OCI-LY7 (cell line): ENCODE results near the gene TRMU.

Experiments used
- CTCF ChIP-seq: fragments of 200-600 bp; sonication (generic); conservative IDR thresholded peaks from 2 replicates; pipeline ENCODE4 v1.5.1; 2014; ENCODE audit warnings: mild to moderate bottlenecking, antibody characterized with exemption, low read length, moderate library complexity, mixed read lengths
- EZH2phosphoT487 ChIP-seq: fragments of 200-600 bp; sonication (generic); IDR thresholded peaks from 2 replicates; pipeline ENCODE4 v1.6.1; 2018; ENCODE audit warnings: low read depth, borderline replicate concordance, mild to moderate bottlenecking, mixed run types, antibody characterized with exemption, low read length, moderate library complexity, mixed read lengths

DNA sequence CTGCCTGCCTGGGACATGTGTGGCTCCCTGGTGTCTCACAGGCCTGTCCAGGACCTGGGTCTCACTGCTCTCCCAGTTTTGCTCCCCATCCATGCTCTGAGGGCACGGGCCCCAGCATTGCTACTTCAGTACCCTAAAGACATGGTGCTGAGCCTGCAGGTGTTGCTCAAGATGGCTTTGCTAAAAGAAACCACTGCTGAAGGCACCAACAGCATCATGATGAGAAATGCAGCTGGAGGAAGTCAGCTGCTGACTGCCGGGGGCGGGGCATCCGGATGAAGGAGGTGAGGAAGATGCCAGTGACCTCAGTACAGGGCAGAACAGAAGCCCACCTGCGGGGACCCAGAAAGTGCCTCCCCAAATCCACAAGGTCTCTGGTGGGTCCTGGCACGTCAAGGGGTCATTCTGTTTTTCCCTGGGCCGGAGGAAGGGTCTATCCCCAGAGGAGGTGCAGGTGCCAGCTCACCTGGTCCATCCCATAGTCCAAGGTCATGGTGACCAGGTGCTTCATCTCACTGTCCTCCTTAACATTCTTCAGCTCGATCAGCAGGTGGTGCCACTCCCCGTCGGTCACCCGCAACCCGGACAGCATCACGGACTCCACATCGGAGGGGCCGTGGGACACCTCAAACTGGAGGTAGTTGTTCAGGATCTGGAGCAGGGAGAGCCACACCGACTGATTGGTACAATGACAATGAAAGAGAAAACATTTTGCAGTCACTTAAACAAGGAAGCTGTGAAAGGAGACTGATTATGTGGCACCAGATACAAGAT is 63.9 kb downstream of the TRMU start:
- TF ChIP-seq CTCF (no peak), EZH2phosphoT487 (no peak)
